Measurements from ENCODE around the gene LCE3A. TPM values are rescaled to one million over a fixed set of nuclear protein-coding genes. Genes with fewer than 3 reads are reported as not detected.
"Not testable (repeated sequence)": the region's sequence is repeated elsewhere in the genome, so short reads cannot be mapped to it uniquely, and the experiment has no call there.

LCE3A gene
- not detected for total RNA-seq
- polyA plus RNA-seq: not detected
- long read RNA-seq, donor 1: 0 reads
- long read RNA-seq, donor 2: 0 reads
- long read RNA-seq, donor 3: 0 reads

- ATAC-seq: peak in 2 of 8 donors; percentile 43 to 51
- peaks cover 0 to 28% (median 12%) of the 10 kb centered on the region in 11 donors for H3K9me3 ChIP-seq
- H3K27ac ChIP-seq: no peak within 1 kb of the TSS
- H3K4me1 ChIP-seq: no peaks in the 10 kb centered on the region
- H3K4me3 ChIP-seq: no peak within 1 kb of the TSS
- intact Hi-C loops (cut with DNase I): loop anchor here in 1 of 10 donors (5.0 kb wide), 1 partner anchor 41 kb away; the partner anchor contains the start of gene LCE3D
- TF ChIP-seq CTCF (IDR thresholded peaks at IDR 0.05): no peak
- WGBS, 2 donors: 61 to 67% methylated on average over 10 of the region's 10 CpGs
- peaks cover 0 to 23% (median 5%) of the 10 kb centered on the region in 7 donors for H3K27me3 ChIP-seq
- no peak for DNase-seq
- H3K36me3 ChIP-seq: no peaks in the 10 kb centered on the region
Observed at GRCh38 chr1:152622803-152623202, at the start of gene LCE3A. Gene LCE3A, minus strand, starts transcription at chr1:152623103. Its CDS starts 0 bp downstream, at chr1:152623103.

GRCh38 chr1:152667648-152668047 lies 44.7 kb upstream of the LCE3A start:
- 81 to 83% methylated on average over 5 of the region's 5 CpGs for WGBS, 2 donors
- no peaks in the 10 kb centered on the region for H3K4me1 ChIP-seq
- ATAC-seq (no peak), DNase-seq (no peak)
- intact Hi-C loops (cut with DNase I): no loop called here
- peaks cover 0 to 5% (median 0%) of the 10 kb centered on the region in 11 donors for H3K9me3 ChIP-seq
- H3K4me3 ChIP-seq: no peak overlapping the region
- TF ChIP-seq CTCF (IDR thresholded peaks at IDR 0.05): no peak
- no peak overlapping the region for H3K27ac ChIP-seq
- no peaks in the 10 kb centered on the region for H3K36me3 ChIP-seq
- H3K27me3 ChIP-seq: peaks cover 0 to 21% (median 3%) of the 10 kb centered on the region in 7 donors

GRCh38 chr1:152666171-152666570 lies 43.3 kb upstream of the LCE3A start:
- H3K9me3 ChIP-seq; H3K27ac ChIP-seq; intact Hi-C loops (cut with DNase I); H3K4me1 ChIP-seq; H3K4me3 ChIP-seq; H3K36me3 ChIP-seq; ATAC-seq; DNase-seq: not testable (repeated sequence)
- H3K27me3 ChIP-seq: peaks cover 0 to 29% (median 4%) of the 10 kb centered on the region in 7 donors
- 86 to 88% methylated on average over 1 of the region's 1 CpG for WGBS, 2 donors

GRCh38 chr1:152663098-152663497 lies 40.2 kb upstream of the LCE3A start, which contains the start of gene LCE2D:
Gene LCE2D, plus strand, starts transcription at chr1:152663380. Its CDS starts 726 bp downstream, at chr1:152664106.
- DNase-seq (no peak), ATAC-seq (no peak)
- Histone ChIP-seq H3K9me3 (peaks cover 0 to 5% (median 0%) of the 10 kb centered on the region in 11 donors), H3K4me1 (no peaks in the 10 kb centered on the region), H3K27ac (no peak within 1 kb of the TSS), H3K27me3 (peaks cover 0 to 29% (median 4%) of the 10 kb centered on the region in 7 donors), H3K4me3 (no peak within 1 kb of the TSS), H3K36me3 (no peaks in the 10 kb centered on the region)
- intact Hi-C loops (cut with DNase I): no loop called here
- WGBS, 2 donors: 57 to 60% methylated on average over 3 of the region's 3 CpGs
- no peak for TF ChIP-seq CTCF (IDR thresholded peaks at IDR 0.05)

GRCh38 chr1:152658649-152659048 lies 35.7 kb upstream of the LCE3A start:
- Histone ChIP-seq H3K4me3 (no peak overlapping the region), H3K27me3 (peaks cover 0 to 21% (median 6%) of the 10 kb centered on the region in 7 donors), H3K27ac (no peak overlapping the region), H3K36me3 (no peaks in the 10 kb centered on the region), H3K4me1 (no peaks in the 10 kb centered on the region), H3K9me3 (no peaks in the 10 kb centered on the region)
- no peak for DNase-seq
- TF ChIP-seq CTCF (IDR thresholded peaks at IDR 0.05): no peak
- intact Hi-C loops (cut with DNase I): loop anchor here in 1 of 10 donors (10.0 kb wide), 1 partner anchor 566 kb away; no protein-coding TSS in a partner anchor
- WGBS, 2 donors: 90 to 91% methylated on average over 3 of the region's 3 CpGs
- ATAC-seq: no peak
